ENCODE data around the gene RAD18.
A peak's percentile ranks its signal among the peaks of the same experiment; 100 is the strongest.

GRCh38 chr3:8938021-8938420, 25.3 kb downstream of the RAD18 start:
- TF ChIP-seq CTCF (conservative IDR thresholded peaks at IDR 0.05; ENCODE audit: low read depth, low read length) (peak; percentile 46), EZH2 (IDR thresholded peaks at IDR 0.05; ENCODE audit: borderline replicate concordance, low read depth, low read length, poor library complexity, severe bottlenecking) (no peak)
